ENCODE data around the gene OGFOD2.
"Not testable (repeated sequence)": the region's sequence is repeated elsewhere in the genome, so short reads cannot be mapped to it uniquely, and the experiment has no call there.

The OGFOD2 gene

GRCh38 chr12:123005081-123005626, 30.1 kb downstream of the OGFOD2 start:
- DNase-seq (ENCODE audit: low spot score): no peak

- DNase-seq (ENCODE audit: low spot score): no peak
These were observed 31.9 kb downstream of the OGFOD2 start for GRCh38 chr12:123006977-123007376.

GRCh38 chr12:123010110-123010509, 35.1 kb downstream of the OGFOD2 start:
- no peak for DNase-seq (ENCODE audit: low spot score)

GRCh38 chr12:123010681-123011080, 35.6 kb downstream of the OGFOD2 start:
- DNase-seq (ENCODE audit: low spot score): no peak

GRCh38 chr12:123011701-123012100, 36.7 kb downstream of the OGFOD2 start:
- DNase-seq (ENCODE audit: low spot score): no peak

GRCh38 chr12:123013185-123014095, 38.4 kb downstream of the OGFOD2 start:
- no peak for DNase-seq (ENCODE audit: low spot score)

GRCh38 chr12:123014473-123014872, 39.4 kb downstream of the OGFOD2 start:
- not testable (repeated sequence) for DNase-seq (ENCODE audit: low spot score)

GRCh38 chr12:123017753-123018152, 42.7 kb downstream of the OGFOD2 start:
- no peak for DNase-seq (ENCODE audit: low spot score)

- DNase-seq (ENCODE audit: low spot score): no peak
These were observed 44.7 kb downstream of the OGFOD2 start for GRCh38 chr12:123019841-123020138.

- no peak for DNase-seq (ENCODE audit: low spot score)
These were observed 46.9 kb downstream of the OGFOD2 start for GRCh38 chr12:123021688-123022604.

GRCh38 chr12:123022846-123023245, 47.8 kb downstream of the OGFOD2 start:
- no peak for DNase-seq (ENCODE audit: low spot score)

- DNase-seq (ENCODE audit: low spot score): no peak
These were observed 49.9 kb downstream of the OGFOD2 start for GRCh38 chr12:123024819-123025391.

GRCh38 chr12:123026094-123026853, 51.2 kb downstream of the OGFOD2 start:
- no peak for DNase-seq (ENCODE audit: low spot score)

GRCh38 chr12:123027726-123028445, 52.8 kb downstream of the OGFOD2 start:
- DNase-seq (ENCODE audit: low spot score): no peak

- no peak for DNase-seq (ENCODE audit: low spot score)
These were observed 53.4 kb downstream of the OGFOD2 start for GRCh38 chr12:123028475-123028874.

GRCh38 chr12:123029550-123029949, 54.5 kb downstream of the OGFOD2 start:
- DNase-seq (ENCODE audit: low spot score): no peak
